ENCODE results near the gene KCNQ1. TPM values are rescaled to one million over a fixed set of nuclear protein-coding genes. Genes with fewer than 3 reads are reported as not detected.

KCNQ1 gene
- total and polyA plus RNA-seq, 7 donors: 1.1 to 25.2 (median 3.8) TPM

DNA sequence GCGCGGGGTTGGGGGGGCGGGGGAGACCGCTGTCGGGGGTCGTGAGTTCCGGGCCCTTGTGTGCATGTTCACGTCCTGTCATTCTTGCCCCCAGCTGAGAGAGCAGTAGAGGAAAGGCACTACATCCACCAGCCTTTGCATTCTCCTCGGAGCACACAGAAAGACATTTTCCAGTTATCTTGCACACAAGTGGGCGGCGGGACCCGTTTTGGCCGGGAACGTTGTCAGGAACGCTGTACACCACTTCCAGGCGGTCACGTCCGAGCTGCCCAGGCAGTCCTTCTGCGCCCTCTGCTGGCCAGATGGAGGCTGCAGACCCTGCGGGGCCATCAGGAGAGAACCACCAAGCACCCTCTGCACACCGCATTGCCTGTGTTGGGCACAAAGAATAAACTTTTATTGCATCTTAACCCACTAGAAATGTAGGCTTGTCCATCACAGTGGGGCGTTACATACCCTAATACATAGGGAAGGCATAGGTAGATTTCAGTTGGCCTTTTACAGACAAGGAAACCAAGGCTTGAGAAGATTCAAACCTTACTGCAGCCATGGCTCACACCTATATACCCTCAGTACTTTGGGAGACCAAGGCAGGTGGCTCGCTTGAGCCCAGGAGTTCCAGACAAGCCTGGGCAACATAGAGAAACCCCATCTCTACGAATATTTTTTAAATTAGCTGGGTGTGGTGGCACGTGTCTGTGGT is 443.6 kb downstream of the KCNQ1 start:
- 25 to 32% methylated on average over 25 of the region's 25 CpGs for WGBS, 2 donors
- intact Hi-C loops (cut with DNase I): loop anchor here (1.0 to 5.0 kb wide), 4 partner anchors 81 to 691 kb away; no protein-coding TSS in a partner anchor

DNA sequence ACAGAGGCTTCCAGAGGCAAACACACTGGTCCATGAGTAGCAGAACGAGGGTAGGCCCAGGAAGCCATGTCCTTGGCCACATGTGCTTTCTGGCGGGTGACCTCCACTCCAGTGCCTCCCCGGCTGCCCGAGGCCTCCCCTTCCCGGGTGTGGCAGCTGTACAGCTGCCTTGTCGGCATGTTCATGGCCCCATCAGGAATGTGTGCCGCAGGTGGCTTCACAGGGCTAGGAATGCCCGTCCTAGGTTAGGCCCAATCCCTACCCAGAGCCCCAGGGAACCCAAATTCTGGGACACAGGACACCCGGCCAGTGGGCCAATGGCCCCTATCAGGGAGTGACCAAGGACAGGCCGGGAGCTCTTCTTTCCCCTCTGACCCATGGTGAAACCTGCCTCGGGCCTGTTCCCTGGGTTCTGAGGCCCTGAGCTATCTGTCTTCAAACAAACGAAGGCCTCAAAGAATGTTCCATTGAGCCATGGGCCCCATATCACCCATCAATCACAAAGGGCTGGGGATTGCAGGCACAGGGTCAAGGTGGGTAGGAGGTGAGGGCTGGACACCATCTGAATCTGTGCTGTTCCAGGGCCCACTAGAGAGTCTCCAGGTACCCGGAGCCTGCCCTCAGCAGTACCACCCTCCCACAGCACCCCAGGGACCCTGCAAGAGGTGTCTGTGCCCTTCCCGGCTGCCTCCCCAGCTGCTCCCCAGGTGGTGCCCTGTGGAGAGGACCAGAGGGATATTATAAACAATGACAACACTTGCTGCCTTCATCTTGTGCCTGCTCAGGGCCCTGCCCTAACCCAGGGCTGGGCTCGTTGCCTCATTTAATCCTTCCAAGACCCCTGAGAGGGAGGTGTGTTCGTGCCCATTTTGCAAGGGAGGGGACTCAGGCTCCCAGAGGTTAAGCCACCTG is 444.8 kb downstream of the KCNQ1 start:
- no peak for TF ChIP-seq EP300 (IDR thresholded peaks at IDR 0.05)
- TF ChIP-seq POLR2AphosphoS5 (IDR thresholded peaks at IDR 0.05): no peak
- TF ChIP-seq POLR2A (IDR thresholded peaks at IDR 0.05): no peak
- TF ChIP-seq, protein P1, sequence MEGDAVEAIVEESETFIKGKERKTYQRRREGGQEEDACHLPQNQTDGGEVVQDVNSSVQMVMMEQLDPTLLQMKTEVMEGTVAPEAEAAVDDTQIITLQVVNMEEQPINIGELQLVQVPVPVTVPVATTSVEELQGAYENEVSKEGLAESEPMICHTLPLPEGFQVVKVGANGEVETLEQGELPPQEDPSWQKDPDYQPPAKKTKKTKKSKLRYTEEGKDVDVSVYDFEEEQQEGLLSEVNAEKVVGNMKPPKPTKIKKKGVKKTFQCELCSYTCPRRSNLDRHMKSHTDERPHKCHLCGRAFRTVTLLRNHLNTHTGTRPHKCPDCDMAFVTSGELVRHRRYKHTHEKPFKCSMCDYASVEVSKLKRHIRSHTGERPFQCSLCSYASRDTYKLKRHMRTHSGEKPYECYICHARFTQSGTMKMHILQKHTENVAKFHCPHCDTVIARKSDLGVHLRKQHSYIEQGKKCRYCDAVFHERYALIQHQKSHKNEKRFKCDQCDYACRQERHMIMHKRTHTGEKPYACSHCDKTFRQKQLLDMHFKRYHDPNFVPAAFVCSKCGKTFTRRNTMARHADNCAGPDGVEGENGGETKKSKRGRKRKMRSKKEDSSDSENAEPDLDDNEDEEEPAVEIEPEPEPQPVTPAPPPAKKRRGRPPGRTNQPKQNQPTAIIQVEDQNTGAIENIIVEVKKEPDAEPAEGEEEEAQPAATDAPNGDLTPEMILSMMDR (IDR thresholded peaks at IDR 0.05): no peak
- WGBS, 2 donors: 53 to 81% methylated on average over 16 of the region's 16 CpGs
- no peaks in the 10 kb centered on the region for H3K36me3 ChIP-seq
- intact Hi-C loops (cut with DNase I): loop anchor here (5.0 kb wide), 4 partner anchors 82 to 692 kb away; no protein-coding TSS in a partner anchor
- H3K27ac ChIP-seq: peak overlapping the region in 2 of 4 donors; percentile 15 to 57
- no peak overlapping the region for H3K4me3 ChIP-seq
- H3K4me1 ChIP-seq: peaks cover 0 to 53% (median 47%) of the 10 kb centered on the region in 4 donors
- no peaks in the 10 kb centered on the region for H3K9me3 ChIP-seq
- no peaks in the 10 kb centered on the region for H3K27me3 ChIP-seq
- DNase-seq: no peak

More for the DNA sequence above, 443.6 kb downstream of the KCNQ1 start:
- DNase-seq: peak; percentile 96
- H3K27me3 ChIP-seq: no peaks in the 10 kb centered on the region
- H3K27ac ChIP-seq: peak overlapping the region; percentile 86 to 96 (median 88)
- no peaks in the 10 kb centered on the region for H3K9me3 ChIP-seq
- TF ChIP-seq, protein P1 (IDR thresholded peaks at IDR 0.05): peak; percentile 95 to 98 (median 98)
- TF ChIP-seq POLR2AphosphoS5 (IDR thresholded peaks at IDR 0.05): peak in 2 of 4 donors; percentile 23 to 24
- no peak for TF ChIP-seq EP300 (IDR thresholded peaks at IDR 0.05)
- TF ChIP-seq POLR2A (IDR thresholded peaks at IDR 0.05): no peak
- no peak overlapping the region for H3K4me3 ChIP-seq
- H3K36me3 ChIP-seq: no peaks in the 10 kb centered on the region
- H3K4me1 ChIP-seq: peaks cover 0 to 57% (median 48%) of the 10 kb centered on the region in 4 donors

DNA sequence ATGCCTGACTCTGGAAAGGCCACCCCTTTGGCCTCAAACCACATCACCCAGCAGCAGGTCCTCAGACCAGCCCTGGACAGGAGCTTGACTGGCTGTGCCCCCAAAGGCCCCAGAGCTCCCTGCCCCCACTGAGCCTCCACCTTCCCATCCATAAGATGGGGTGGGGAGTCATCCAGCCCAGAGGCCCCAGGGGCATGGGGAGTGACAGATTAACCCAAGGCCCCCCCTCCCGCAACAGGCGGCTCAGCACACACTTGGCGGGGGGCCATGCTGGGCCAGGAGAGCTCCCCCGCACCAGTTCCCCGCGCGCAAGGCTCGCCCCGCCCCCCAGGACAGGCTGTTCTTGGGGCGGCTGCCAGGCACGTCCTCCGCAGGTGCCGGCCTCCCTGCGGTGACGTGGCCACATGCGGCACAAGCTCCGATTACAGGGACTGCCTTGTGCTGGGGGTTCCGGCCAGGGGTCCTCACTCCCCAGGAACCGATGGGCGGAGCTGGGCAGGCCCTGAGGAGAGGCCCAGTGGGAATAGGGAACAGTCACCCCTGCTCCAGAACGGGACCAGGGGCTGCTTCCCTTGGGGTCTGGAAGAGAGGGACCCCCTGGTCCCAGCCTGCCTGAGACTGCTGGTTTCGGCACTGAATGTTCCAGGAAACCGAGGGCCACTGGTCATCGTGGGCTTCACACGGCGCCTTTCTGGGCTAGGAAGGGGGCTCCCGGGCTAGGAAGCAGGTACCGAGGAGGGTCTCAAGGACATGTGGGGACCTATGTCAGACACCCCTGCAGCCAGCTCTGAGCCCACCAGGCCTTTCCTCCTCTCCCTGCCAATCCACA is 445.9 kb downstream of the KCNQ1 start:
- peak overlapping the region; percentile 15 to 57 (median 36) for H3K27ac ChIP-seq
- DNase-seq: peak; percentile 91
- TF ChIP-seq POLR2AphosphoS5 (IDR thresholded peaks at IDR 0.05): peak; percentile 21 to 69 (median 44)
- TF ChIP-seq, protein P1 (IDR thresholded peaks at IDR 0.05): no peak
- peak in 2 of 4 donors; percentile 79 to 87 for TF ChIP-seq EP300 (IDR thresholded peaks at IDR 0.05)
- TF ChIP-seq POLR2A (IDR thresholded peaks at IDR 0.05): no peak
- H3K4me1 ChIP-seq: peaks cover 0 to 47% (median 45%) of the 10 kb centered on the region in 4 donors
- no peaks in the 10 kb centered on the region for H3K9me3 ChIP-seq
- WGBS, 2 donors: 34 to 72% methylated on average over 28 of the region's 28 CpGs
- intact Hi-C loops (cut with DNase I): loop anchor here (5.0 kb wide), 1 partner anchor 468 kb away; no protein-coding TSS in a partner anchor
- H3K36me3 ChIP-seq: no peaks in the 10 kb centered on the region
- H3K4me3 ChIP-seq: no peak overlapping the region
- no peaks in the 10 kb centered on the region for H3K27me3 ChIP-seq

All from sigmoid colon (tissue), 7 donors.